Measurements from ENCODE around the gene CPNE8.

DNA sequence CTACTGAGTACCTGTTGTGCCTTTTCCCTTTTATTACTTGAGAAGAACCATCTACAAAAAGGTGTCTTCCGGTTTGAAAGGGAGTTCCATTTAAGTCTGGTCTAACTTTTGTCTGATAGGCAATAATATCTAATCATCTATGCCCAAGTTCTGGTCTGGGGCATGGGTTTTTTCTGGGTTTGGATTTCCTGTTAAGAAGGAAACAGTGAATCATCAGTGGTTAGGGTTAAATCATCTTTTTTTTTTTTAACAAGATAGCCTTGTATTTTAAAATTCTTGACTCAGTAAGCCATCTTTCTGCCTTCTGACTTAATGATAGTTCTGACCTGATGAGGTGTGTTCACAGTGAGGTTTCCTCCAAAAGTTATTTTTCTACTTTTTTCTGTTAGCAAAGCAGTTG, 29.3 kb upstream of the CPNE8 start:
- TF ChIP-seq YY1 (IDR thresholded peaks at IDR 0.05; ENCODE audit: insufficient read depth, insufficient read length) (no peak), ZNF274 (IDR thresholded peaks at IDR 0.05; ENCODE audit: low read depth, low read length) (no peak)
